Islet of Langerhans (tissue), 1 donor: ENCODE data around the gene TELO2.

Experiments used
- FAIRE-seq: peaks from one replicate; lab custom pipeline; 2011; peaks lifted over from hg19 to GRCh38; lab: Jason Lieb, UNC

TELO2 gene

DNA sequence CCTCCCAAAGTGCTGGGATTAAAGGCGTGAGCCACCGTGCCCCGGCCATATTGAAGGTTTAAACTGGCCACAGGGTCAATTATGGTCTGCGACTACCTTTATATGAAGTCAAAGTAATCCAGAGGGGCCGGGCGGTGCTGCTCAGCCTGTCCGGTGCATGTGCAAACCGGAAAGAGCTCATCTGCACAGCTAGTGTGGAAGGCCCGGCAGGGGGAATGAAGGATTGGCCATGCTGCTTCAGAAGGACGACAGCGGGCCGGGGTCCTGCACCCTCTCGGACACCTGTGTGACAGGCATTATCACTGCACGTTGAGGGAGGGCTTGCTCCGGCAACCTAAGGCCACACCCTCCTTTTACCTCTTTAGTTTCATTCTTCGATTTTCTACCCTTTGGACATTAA lies 63.9 kb downstream of the TELO2 start:
- no peak for FAIRE-seq

- no peak for FAIRE-seq
These were observed 64.4 kb downstream of the TELO2 start for GRCh38 chr16:1557576-1557975.

GRCh38 chr16:1559446-1559975 lies 66.4 kb downstream of the TELO2 start:
- FAIRE-seq, result no peak
